Erythroblast (primary cell): ENCODE results near the gene SCAMP3.
A peak's percentile ranks its signal among the peaks of the same experiment; 100 is the strongest.

ENCODE experiments used
- GATA1 ChIP-seq: IDR thresholded peaks from 2 replicates; pipeline ENCODE4 v1.6.1; 2011; ENCODE audit warnings: low read depth, mild to moderate bottlenecking, control low read depth, low read length, moderate library complexity
- POLR2A ChIP-seq: IDR thresholded peaks from 2 replicates; pipeline ENCODE4 v1.6.1; 2011; ENCODE audit warnings: mild to moderate bottlenecking, low read length

GRCh38 chr1:155208541-155209311 is 53.4 kb downstream of the SCAMP3 start, which contains the start of gene MTX1:
- peak; percentile 66 for TF ChIP-seq POLR2A
- TF ChIP-seq GATA1, result no peak
